Loucy (cell line): Measurements from ENCODE around the gene DSCAM.

Experiments
- EZH2phosphoT487 ChIP-seq: fragments of 200-600 bp; IDR thresholded peaks from 2 replicates; pipeline ENCODE4 v1.6.1; 2018; ENCODE audit warnings: antibody characterized with exemption, mild to moderate bottlenecking, moderate library complexity, borderline replicate concordance
- TF ChIP-seq, protein P1 (sequence below): fragments of 200-600 bp; sonication (generic); conservative IDR thresholded peaks from 2 replicates; pipeline ENCODE4 v1.5.1; 2014; ENCODE audit warnings: mild to moderate bottlenecking, antibody characterized with exemption, low read length

DNA sequence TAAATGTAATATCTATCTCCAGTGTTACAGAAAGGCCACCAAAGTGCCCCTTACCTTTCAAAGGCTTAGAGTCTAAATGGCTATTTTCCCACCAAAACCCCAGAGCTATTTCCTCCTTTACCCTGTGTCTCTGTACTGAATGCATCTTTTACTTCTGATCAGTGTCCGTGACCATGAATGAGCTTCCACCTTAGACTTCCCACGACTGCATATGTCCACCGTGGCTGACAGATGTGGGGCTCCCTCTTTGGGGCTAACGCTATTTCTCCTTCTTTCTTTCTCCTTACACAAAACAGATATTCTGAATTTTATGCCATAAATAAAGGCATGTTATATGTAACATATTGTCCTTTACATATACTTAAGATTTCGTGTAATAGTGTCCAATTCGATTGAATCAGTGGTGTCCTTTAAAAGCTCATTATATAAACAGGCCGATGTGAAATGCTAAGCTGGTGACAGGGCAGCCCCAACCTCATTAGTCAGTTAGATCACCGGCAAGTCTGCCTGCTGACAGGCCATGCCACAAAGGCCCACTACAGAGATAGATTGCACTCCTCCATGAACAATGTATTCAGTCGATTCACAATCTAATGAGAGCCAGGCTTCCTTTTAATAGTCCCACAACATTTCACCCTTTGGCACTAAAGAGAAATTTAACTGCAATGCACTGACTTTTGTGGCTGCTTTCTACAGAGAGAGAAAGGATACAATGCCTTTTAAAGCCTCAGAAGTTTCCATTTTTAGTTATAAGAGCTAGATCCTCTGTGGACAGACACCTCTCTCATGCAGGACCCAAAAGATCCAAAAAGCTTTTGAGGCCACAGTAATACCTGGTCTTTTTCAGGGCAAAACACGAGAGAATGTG lies 681.8 kb downstream of the DSCAM start:
- TF ChIP-seq, protein P1, sequence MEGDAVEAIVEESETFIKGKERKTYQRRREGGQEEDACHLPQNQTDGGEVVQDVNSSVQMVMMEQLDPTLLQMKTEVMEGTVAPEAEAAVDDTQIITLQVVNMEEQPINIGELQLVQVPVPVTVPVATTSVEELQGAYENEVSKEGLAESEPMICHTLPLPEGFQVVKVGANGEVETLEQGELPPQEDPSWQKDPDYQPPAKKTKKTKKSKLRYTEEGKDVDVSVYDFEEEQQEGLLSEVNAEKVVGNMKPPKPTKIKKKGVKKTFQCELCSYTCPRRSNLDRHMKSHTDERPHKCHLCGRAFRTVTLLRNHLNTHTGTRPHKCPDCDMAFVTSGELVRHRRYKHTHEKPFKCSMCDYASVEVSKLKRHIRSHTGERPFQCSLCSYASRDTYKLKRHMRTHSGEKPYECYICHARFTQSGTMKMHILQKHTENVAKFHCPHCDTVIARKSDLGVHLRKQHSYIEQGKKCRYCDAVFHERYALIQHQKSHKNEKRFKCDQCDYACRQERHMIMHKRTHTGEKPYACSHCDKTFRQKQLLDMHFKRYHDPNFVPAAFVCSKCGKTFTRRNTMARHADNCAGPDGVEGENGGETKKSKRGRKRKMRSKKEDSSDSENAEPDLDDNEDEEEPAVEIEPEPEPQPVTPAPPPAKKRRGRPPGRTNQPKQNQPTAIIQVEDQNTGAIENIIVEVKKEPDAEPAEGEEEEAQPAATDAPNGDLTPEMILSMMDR: no peak
- no peak for TF ChIP-seq EZH2phosphoT487
